Mesodermal cell (in vitro differentiated cells): ENCODE results near the gene BMAL1.

Experiments
- H3K27ac ChIP-seq: 2 replicates; pipeline ENCODE4 v1.7.0; 2013; ENCODE audit warnings: mild to moderate bottlenecking, low read depth, low read length, moderate library complexity; ENCODE audit not compliant: severe bottlenecking
- H3K36me3 ChIP-seq: 2 replicates; pipeline ENCODE4 v1.7.1; 2013; ENCODE audit warnings: mild to moderate bottlenecking, low read length, moderate library complexity; ENCODE audit not compliant: control insufficient read depth, insufficient read depth
- H3K4me1 ChIP-seq: one replicate; pipeline ENCODE4 v1.7.1; 2013; ENCODE audit warnings: mild to moderate bottlenecking, low read length; ENCODE audit not compliant: insufficient read depth, control insufficient read depth, poor library complexity, severe bottlenecking
- H3K4me3 ChIP-seq: 2 replicates; pipeline ENCODE4 v1.7.0; 2013; ENCODE audit warnings: low read length, control low read depth, mild to moderate bottlenecking; ENCODE audit not compliant: insufficient read depth, poor library complexity, severe bottlenecking; ENCODE audit errors: extremely low read depth
- H3K9me3 ChIP-seq: 2 replicates; pipeline ENCODE4 v1.7.1; 2013; ENCODE audit warnings: mild to moderate bottlenecking, low read length, moderate library complexity; ENCODE audit not compliant: control insufficient read depth
- WGBS, 2 experiments: methylation state at CpG; one replicate each; pipeline ENCODE4 v1.1.5; 2013; ENCODE audit warnings: missing lambda C conversion rate in 2 of 2; ENCODE audit not compliant: insufficient coverage in 2 of 2; 5-methylcytosine and 5-hydroxymethylcytosine counted together

BMAL1 gene

GRCh38 chr11:13280092-13280722 lies 2.6 kb downstream of the BMAL1 start:
- H3K9me3 ChIP-seq: no peaks in the 10 kb centered on the region
- H3K4me1 ChIP-seq: peaks cover 27% of the 10 kb centered on the region
- no peak overlapping the region for H3K4me3 ChIP-seq
- no peak overlapping the region for H3K27ac ChIP-seq
- H3K36me3 ChIP-seq: no peaks in the 10 kb centered on the region
- 90 to 100% methylated on average over 1 to 2 of the region's 3 CpGs for WGBS, 2 experiments

- no peak overlapping the region for H3K4me3 ChIP-seq
- 80 to 88% methylated on average over 1 of the region's 3 CpGs for WGBS, 2 experiments
- no peak overlapping the region for H3K27ac ChIP-seq
- H3K36me3 ChIP-seq: no peaks in the 10 kb centered on the region
- peaks cover 27% of the 10 kb centered on the region for H3K4me1 ChIP-seq
- H3K9me3 ChIP-seq: no peaks in the 10 kb centered on the region
These were observed 3.2 kb downstream of the BMAL1 start for GRCh38 chr11:13280777-13281176.

- no peak overlapping the region for H3K4me3 ChIP-seq
- 18 to 33% methylated on average over 3 of the region's 4 CpGs for WGBS, 2 experiments
- H3K36me3 ChIP-seq: no peaks in the 10 kb centered on the region
- peaks cover 19% of the 10 kb centered on the region for H3K4me1 ChIP-seq
- H3K9me3 ChIP-seq: no peaks in the 10 kb centered on the region
- no peak overlapping the region for H3K27ac ChIP-seq
These were observed 6.0 kb downstream of the BMAL1 start for GRCh38 chr11:13283636-13284035.

- Histone ChIP-seq H3K4me3 (no peak overlapping the region), H3K4me1 (peaks cover 15% of the 10 kb centered on the region), H3K9me3 (no peaks in the 10 kb centered on the region), H3K36me3 (no peaks in the 10 kb centered on the region), H3K27ac (no peak overlapping the region)
- 87 to 90% methylated on average over 7 to 8 of the region's 11 CpGs for WGBS, 2 experiments
These were observed 7.4 kb downstream of the BMAL1 start for GRCh38 chr11:13284776-13285588.

GRCh38 chr11:13286279-13286821 lies 8.8 kb downstream of the BMAL1 start:
- 36 to 44% methylated on average over 2 of the region's 2 CpGs for WGBS, 2 experiments
- peaks cover 10% of the 10 kb centered on the region for H3K4me1 ChIP-seq
- H3K27ac ChIP-seq: no peak overlapping the region
- no peaks in the 10 kb centered on the region for H3K36me3 ChIP-seq
- no peaks in the 10 kb centered on the region for H3K9me3 ChIP-seq
- no peak overlapping the region for H3K4me3 ChIP-seq

GRCh38 chr11:13287036-13287435 lies 9.4 kb downstream of the BMAL1 start:
- no peaks in the 10 kb centered on the region for H3K9me3 ChIP-seq
- H3K27ac ChIP-seq: no peak overlapping the region
- H3K4me1 ChIP-seq: peaks cover 8% of the 10 kb centered on the region
- 92 to 100% methylated on average over 1 to 2 of the region's 3 CpGs for WGBS, 2 experiments
- no peak overlapping the region for H3K4me3 ChIP-seq
- no peaks in the 10 kb centered on the region for H3K36me3 ChIP-seq

GRCh38 chr11:13287681-13288080 lies 10.1 kb downstream of the BMAL1 start:
- Histone ChIP-seq H3K9me3 (no peaks in the 10 kb centered on the region), H3K27ac (no peak overlapping the region), H3K36me3 (no peaks in the 10 kb centered on the region), H3K4me3 (no peak overlapping the region), H3K4me1 (peaks cover 9% of the 10 kb centered on the region)
- WGBS, 2 experiments: 71 to 89% methylated on average over 1 of the region's 1 CpG

- Histone ChIP-seq H3K9me3 (no peaks in the 10 kb centered on the region), H3K27ac (peak overlapping the region; percentile 23), H3K4me3 (no peak overlapping the region), H3K36me3 (no peaks in the 10 kb centered on the region), H3K4me1 (peaks cover 5% of the 10 kb centered on the region)
- 92 to 95% methylated on average over 2 to 3 of the region's 3 CpGs for WGBS, 2 experiments
These were observed 10.9 kb downstream of the BMAL1 start for GRCh38 chr11:13288375-13289029.

GRCh38 chr11:13289081-13289480 lies 11.5 kb downstream of the BMAL1 start:
- H3K9me3 ChIP-seq: no peaks in the 10 kb centered on the region
- 80% methylated on average over 1 of the region's 1 CpG; no CpG with 5 or more reads in 1 of the 2 experiments for WGBS, 2 experiments
- H3K27ac ChIP-seq: peak overlapping the region; percentile 23
- no peak overlapping the region for H3K4me3 ChIP-seq
- no peaks in the 10 kb centered on the region for H3K36me3 ChIP-seq
- H3K4me1 ChIP-seq: peaks cover 4% of the 10 kb centered on the region

GRCh38 chr11:13290221-13290980 lies 12.8 kb downstream of the BMAL1 start:
- Histone ChIP-seq H3K4me1 (peaks cover 4% of the 10 kb centered on the region), H3K36me3 (no peaks in the 10 kb centered on the region), H3K4me3 (no peak overlapping the region), H3K9me3 (no peaks in the 10 kb centered on the region), H3K27ac (no peak overlapping the region)
- WGBS, 2 experiments: 97 to 100% methylated on average over 3 of the region's 5 CpGs
